C4-2B (cell line): ENCODE results near the gene PAM.

Experiments used
- CTCF ChIP-seq: fragments of 450-650 bp; conservative IDR thresholded peaks from 2 replicates; pipeline ENCODE4 v1.5.1; 2017; ENCODE audit warnings: mild to moderate bottlenecking
- ZFX ChIP-seq: fragments of 450-650 bp; IDR thresholded peaks from 2 replicates; pipeline ENCODE4 v1.6.1; 2017

GRCh38 chr5:102869230-102869629 is 114.1 kb downstream of the PAM start:
- TF ChIP-seq CTCF: no peak
- TF ChIP-seq ZFX: no peak
